Endothelial cell of umbilical vein (primary cell): ENCODE measurements around the gene HYI.

Experiments
- EZH2 ChIP-seq: IDR thresholded peaks from 2 replicates; pipeline ENCODE4 v1.6.1; 2012; ENCODE audit warnings: borderline replicate concordance, low read depth, mild to moderate bottlenecking, moderate library complexity, low read length, inconsistent platforms; ENCODE audit not compliant: severe bottlenecking
- FOS ChIP-seq: IDR thresholded peaks from 2 replicates; pipeline ENCODE4 v1.6.1; 2011; ENCODE audit warnings: mild to moderate bottlenecking, low read length, moderate library complexity, borderline replicate concordance; ENCODE audit not compliant: insufficient read depth
- GATA2 ChIP-seq: IDR thresholded peaks from 2 replicates; pipeline ENCODE4 v1.7.0; 2011; ENCODE audit warnings: low read depth, mild to moderate bottlenecking, moderate library complexity, mixed read lengths, low read length; ENCODE audit not compliant: insufficient read length, insufficient read depth
- MYC ChIP-seq: IDR thresholded peaks from one replicate; pipeline ENCODE4 v1.6.1; 2011; ENCODE audit warnings: mild to moderate bottlenecking, low read depth, low read length
- POLR2A ChIP-seq: IDR thresholded peaks from 2 replicates; pipeline ENCODE4 v1.6.1; 2012; ENCODE audit warnings: low read depth, mild to moderate bottlenecking, control low read depth, low read length
- POLR2AphosphoS5 ChIP-seq: IDR thresholded peaks from 2 replicates; pipeline ENCODE4 v1.6.1; 2012; ENCODE audit warnings: low read depth, mild to moderate bottlenecking, control low read depth, low read length, moderate library complexity; ENCODE audit not compliant: insufficient read depth
- TF ChIP-seq, protein P1 (sequence below), 2 donors: IDR thresholded peaks; 1 replicate in 1 of 2; 2 replicates in 1 of 2; pipeline ENCODE4 v1.5.1; 2011; ENCODE audit warnings: low read length in 2 of 2, mild to moderate bottlenecking in 2 of 2, moderate library complexity in 2 of 2, control low read depth in 1 of 2, inconsistent platforms in 1 of 2, low read depth in 1 of 2; ENCODE audit not compliant: insufficient read depth in 1 of 2; ENCODE audit errors: extremely low read depth in 1 of 2

DNA sequence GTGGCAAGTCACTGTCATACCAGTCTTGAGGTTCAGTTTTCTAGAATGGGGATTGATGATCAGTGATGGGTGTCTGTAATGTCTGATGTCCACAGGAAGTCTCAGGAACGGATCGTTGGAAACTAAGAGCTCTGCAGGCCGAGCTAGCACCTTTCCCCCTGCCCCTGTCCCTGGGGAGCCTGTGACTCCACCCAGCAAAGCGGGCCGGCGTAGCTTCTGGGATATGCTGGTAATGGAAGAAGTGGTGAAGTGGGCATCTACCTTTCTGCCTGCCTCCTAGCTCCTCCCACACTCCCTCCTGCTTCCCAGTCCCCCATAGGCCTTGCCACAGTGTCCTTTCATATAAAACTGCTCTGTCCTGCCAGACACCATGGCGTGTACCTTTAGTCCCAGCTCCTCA is 13.4 kb downstream of the HYI start:
- TF ChIP-seq, protein P1, sequence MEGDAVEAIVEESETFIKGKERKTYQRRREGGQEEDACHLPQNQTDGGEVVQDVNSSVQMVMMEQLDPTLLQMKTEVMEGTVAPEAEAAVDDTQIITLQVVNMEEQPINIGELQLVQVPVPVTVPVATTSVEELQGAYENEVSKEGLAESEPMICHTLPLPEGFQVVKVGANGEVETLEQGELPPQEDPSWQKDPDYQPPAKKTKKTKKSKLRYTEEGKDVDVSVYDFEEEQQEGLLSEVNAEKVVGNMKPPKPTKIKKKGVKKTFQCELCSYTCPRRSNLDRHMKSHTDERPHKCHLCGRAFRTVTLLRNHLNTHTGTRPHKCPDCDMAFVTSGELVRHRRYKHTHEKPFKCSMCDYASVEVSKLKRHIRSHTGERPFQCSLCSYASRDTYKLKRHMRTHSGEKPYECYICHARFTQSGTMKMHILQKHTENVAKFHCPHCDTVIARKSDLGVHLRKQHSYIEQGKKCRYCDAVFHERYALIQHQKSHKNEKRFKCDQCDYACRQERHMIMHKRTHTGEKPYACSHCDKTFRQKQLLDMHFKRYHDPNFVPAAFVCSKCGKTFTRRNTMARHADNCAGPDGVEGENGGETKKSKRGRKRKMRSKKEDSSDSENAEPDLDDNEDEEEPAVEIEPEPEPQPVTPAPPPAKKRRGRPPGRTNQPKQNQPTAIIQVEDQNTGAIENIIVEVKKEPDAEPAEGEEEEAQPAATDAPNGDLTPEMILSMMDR (IDR thresholded peaks at IDR 0.05; ENCODE audit: extremely low read depth in 1 of 2, insufficient read depth in 1 of 2, low read depth in 1 of 2, low read length in 2 of 2), result no peak
- no peak for TF ChIP-seq FOS
- no peak for TF ChIP-seq EZH2
- peak; percentile 12 for TF ChIP-seq POLR2A
- TF ChIP-seq MYC, result no peak
- no peak for TF ChIP-seq GATA2
- TF ChIP-seq POLR2AphosphoS5, result no peak
